ENCODE data around the gene DNAJC18.
"Not testable (repeated sequence)": the region's sequence is repeated elsewhere in the genome, so short reads cannot be mapped to it uniquely, and the experiment has no call there.

Gene DNAJC18

GRCh38 chr5:139439013-139439903 lies at the start of gene DNAJC18:
Gene DNAJC18, minus strand, starts transcription at chr5:139439525. Its CDS starts 80 bp downstream, at chr5:139439445.
- peak; percentile 90 for DNase-seq (ENCODE audit: low read depth)

- DNase-seq (ENCODE audit: low read depth): no peak
Measured at GRCh38 chr5:139488260-139488659, 48.9 kb upstream of the DNAJC18 start.

DNA sequence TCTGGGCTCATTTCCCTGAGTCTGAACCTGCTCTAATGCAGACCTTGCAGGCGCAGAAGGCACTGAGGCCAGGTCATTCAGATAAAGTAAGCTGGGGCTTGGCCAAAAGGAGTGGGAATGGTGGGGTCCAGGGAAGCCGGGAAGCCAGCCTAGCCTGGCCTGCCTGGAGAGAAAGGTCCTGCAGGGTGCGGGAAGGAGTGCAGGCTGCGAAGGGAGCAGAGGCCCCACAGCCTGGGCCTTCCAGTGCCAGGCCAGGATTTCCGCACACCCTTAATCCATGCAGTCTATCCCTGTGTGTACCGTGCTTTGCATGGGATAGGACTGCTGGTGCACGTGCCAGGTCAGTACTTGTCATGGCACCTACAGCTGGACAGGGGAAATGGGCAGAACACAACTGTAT lies 46.9 kb upstream of the DNAJC18 start:
- no peak for DNase-seq (ENCODE audit: low read depth)

DNA sequence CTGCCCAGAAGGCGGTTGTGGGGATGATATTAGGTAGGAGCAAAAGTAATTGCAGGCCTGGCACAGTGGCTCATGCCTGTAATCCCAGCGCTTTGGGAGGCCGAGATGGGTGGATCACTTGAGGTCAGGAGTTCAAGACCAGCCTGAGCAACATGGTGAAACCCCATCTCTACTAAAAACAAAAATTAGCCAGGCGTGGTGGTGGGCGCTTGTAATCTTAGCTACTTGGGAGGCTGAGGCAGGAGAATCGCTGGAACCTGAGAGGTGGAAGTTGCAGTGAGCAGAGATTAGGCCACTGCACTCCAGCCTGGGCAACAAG lies 43.5 kb upstream of the DNAJC18 start:
- not testable (repeated sequence) for DNase-seq (ENCODE audit: low read depth)

DNA sequence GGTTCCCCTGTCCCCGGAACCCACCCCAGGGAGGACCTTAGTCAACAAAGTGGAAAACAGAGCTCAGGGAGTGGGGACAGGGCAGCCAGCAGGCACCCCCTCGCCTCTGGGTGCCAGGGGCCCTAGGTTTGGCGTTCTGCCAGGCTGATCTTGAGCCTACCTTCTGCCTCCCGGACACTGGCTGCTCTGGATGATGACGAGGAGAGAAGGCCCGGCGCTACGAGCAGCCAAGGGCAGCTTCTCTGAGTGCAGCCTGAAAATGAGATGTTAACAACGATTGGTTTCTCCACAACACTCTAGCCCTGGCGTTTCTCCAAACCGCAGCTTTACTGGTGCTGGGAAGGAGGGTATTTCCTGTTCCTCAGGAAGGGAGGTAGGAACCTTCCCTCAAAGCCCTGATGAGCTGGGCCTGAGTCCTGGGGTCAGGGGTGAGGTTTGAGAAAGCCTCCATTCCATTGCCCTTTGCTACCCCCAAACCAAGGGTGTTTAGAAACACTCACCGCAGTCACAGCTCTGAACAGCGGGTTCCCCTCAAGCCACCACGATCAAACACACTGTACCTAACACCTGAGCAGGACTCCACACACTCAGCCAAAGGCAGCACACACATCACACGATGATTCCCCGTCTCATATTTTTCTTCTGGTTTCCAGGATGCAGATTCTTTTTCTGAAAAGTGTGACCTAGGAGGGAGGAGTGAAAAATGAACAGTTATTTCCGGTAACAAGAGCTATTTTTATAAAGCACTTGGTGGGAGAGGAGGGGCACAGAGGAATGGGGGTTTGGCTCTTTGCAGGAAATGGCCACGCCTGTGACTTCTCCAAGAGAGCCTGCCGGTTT lies 42.9 kb upstream of the DNAJC18 start, which contains the start of gene STING1:
STING1 (minus strand) TSS at position 709 of the 840 bp plus-strand sequence. CDS start 1,054 bp downstream, outside the sequence.
- DNase-seq (ENCODE audit: low read depth): peak; percentile 99

DNA sequence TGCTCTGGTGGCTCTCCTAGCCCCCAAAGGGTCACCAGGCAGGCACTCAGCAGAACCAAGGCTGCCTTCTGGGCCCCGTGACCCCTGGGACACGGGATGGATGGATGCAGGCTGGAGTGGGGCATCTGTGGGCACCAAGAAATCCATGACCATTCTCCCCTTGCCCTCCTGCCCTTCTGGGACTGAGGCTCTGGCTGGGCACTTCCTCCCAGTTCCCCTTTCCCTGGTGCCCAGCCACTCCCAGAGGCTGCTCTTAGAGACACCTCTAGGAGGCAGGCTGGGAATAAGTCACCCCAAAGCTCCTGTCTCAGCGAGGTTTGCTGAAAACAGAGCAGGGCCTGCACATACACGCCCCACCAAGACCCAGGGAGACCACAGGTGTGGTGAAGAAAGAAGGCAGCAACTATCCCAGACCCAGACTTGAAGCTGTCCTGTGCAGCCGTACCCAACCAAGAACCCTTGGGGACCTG lies 42.3 kb upstream of the DNAJC18 start:
- peak; percentile 55 for DNase-seq (ENCODE audit: low read depth)

- DNase-seq (ENCODE audit: low read depth): peak; percentile 38
Measured at GRCh38 chr5:139481122-139481533, 41.8 kb upstream of the DNAJC18 start.

DNA sequence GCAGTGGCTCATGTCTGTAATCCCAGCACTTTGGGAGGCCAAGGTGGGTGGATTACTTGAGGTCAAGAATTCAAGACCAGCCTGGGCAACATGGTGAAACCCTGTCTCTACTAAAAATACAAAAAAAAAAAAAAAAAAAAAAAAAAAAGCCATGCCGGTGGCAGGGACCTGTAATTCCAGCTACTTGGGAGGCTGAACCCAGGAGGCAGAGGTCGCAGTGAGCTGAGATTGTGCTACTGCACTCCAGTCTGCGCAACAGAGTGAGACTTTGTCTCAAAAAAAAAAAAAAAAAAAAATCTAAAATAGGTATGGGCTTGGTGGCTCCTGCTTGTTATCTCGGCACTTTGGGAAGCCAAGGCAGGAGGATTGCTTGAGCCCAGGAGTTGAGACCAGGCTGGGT lies 40.4 kb upstream of the DNAJC18 start:
- DNase-seq (ENCODE audit: low read depth): not testable (repeated sequence)

DNA sequence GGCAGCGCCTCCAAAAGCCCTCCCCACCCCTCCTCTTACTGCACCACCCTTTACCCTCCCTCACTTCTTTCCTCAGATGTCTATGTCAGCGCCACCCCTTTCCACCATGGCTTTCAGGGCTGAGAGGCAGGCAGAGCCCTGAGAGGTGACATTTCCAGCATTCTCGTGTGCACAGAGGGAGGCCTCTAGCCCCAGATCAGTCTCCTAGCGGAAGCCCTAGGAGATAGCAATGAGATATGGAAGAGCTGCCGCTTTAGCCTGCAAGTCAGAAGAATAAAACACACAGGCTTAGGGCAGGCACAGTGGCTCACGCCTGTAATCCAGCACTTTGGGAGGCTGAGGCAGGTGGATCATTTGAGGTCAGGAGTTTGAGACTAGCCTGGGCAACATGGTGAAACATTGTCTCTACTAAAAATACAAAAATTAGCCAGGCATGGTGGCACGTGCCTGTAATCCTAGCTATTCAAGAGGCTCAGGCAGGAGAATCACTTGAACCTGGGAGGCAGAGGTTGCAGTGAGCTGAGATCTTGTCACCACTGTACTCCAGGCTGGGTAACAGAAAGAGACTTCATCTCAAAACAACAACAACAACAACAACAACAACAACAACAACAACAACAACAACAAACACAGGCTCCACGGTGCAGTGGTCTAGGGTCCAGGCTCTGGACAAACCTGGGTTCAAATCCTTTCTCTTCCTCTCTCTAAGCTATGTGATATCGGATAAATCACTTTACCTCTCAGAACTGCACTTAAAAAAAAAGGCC lies 39.5 kb upstream of the DNAJC18 start:
- not testable (repeated sequence) for DNase-seq (ENCODE audit: low read depth)

- DNase-seq (ENCODE audit: low read depth): no peak
Measured at GRCh38 chr5:139475865-139476617, 36.7 kb upstream of the DNAJC18 start.

GRCh38 chr5:139474890-139475791 lies 35.8 kb upstream of the DNAJC18 start:
- peak; percentile 81 for DNase-seq (ENCODE audit: low read depth)

DNA sequence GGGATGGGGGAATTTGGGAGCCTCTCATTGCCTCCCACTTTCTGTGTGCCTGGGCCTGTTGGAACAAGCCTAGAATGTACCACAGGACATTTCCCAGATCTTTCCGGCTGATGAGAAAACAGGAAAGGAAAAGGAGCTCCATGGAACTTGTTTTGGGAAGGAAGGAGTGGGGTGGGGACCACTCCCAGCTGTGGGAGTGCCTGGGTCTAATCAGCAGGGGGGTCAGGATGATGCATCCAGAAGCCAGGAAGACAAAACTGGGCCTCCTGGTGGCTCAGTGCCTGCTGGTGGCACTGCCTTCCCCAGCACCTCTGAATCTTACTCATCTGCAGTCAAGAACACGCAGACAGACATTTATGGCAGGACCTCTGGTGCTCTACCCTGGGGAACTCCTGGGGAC lies 34.2 kb upstream of the DNAJC18 start:
- no peak for DNase-seq (ENCODE audit: low read depth)

GRCh38 chr5:139473105-139473504 lies 33.8 kb upstream of the DNAJC18 start:
- DNase-seq (ENCODE audit: low read depth): no peak

- no peak for DNase-seq (ENCODE audit: low read depth)
Measured at GRCh38 chr5:139472386-139473030, 33.2 kb upstream of the DNAJC18 start.

DNA sequence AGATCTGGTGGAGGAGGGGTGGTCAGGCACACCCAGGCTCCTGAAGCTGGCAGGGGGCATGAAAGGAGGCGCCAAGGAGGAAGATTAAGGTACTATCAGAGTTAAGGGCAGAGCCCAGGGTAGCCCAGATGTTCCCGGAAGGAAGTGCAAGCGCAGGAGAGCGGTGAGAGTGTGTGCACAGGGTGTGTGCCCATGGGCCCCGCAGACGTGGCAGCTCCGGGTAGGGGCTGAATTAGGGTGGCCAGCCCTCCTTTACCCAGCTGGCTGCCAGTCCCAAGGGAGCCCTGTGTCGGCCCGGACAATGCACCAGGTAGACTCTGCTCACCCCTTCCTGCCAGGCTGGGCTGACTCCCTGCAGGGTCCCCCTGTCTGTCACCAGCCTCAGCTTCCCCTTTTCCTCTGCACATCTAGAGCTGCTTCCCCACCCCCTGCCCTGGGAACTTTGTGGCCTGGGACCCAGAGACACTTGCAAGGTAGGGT lies 31.5 kb upstream of the DNAJC18 start, which contains the start of gene SMIM33:
SMIM33 (plus strand) TSS at position 184 of the 480 bp plus-strand sequence; CDS start at position 302, 118 bp downstream.
- DNase-seq (ENCODE audit: low read depth): no peak

- no peak for DNase-seq (ENCODE audit: low read depth)
Measured at GRCh38 chr5:139468421-139468931, 29.2 kb upstream of the DNAJC18 start.

GRCh38 chr5:139462586-139463276 lies 23.4 kb upstream of the DNAJC18 start, which contains the start of gene ECSCR:
Gene ECSCR, minus strand, starts transcription at chr5:139462743. Its CDS starts 73 bp downstream, at chr5:139462670.
- no peak for DNase-seq (ENCODE audit: low read depth)

DNA sequence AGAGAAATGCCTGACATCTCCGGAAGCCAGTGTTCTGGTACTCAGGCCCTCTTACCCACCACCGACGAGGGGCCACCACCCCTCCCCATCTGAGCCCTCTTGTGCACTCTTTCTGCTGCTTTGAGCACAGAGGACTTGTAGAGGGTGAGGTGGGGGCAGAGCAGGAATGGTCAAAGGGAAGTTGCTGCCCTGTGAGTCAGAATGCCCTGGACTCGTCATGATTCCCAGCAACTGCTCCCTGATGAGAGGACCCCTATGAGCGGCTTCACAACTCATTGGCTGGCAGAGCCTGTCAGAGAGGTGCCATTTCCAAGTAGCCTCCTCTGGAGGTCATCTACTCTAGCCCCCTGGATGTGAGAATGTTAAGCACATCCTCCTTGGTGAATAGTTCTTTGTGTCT lies 22.4 kb upstream of the DNAJC18 start:
- DNase-seq (ENCODE audit: low read depth): peak; percentile 66
